Measurements from ENCODE around the gene DPEP3.

Gene DPEP3

DNA sequence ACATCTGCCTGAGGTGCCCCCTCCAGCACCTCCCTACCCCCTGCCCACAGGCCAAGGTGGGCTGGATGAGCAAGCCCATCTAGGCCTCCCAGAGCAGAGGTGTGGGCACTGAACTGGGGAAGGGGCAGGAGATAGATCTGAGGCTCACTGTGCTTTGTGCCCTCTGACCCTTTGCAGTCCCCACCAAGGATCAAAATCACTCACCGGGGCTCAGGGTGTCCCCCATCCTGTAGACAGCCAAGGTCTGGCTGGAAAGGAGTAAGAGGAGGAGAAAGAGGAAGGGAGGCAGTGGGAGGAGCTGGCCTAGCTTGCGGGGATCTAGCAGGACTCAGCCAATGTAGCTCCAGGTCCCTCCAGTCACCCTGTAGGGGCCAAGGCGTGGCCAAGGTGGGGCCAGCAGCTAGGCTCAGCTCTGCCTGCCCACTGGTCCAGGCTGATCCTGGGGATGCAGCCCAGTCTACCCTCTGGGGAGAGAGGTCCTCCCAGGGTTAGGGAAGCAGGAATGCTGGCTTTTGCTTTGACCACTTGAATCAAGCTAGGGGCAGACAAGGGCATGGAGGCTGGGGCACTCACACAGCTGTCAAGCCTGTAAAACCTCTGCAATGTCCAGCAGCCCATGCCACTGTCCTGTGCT lies 13.6 kb downstream of the DPEP3 start:
- FAIRE-seq, result peak; percentile 90

GRCh38 chr16:67965668-67966548 lies 14.4 kb downstream of the DPEP3 start:
- FAIRE-seq, result no peak

DNA sequence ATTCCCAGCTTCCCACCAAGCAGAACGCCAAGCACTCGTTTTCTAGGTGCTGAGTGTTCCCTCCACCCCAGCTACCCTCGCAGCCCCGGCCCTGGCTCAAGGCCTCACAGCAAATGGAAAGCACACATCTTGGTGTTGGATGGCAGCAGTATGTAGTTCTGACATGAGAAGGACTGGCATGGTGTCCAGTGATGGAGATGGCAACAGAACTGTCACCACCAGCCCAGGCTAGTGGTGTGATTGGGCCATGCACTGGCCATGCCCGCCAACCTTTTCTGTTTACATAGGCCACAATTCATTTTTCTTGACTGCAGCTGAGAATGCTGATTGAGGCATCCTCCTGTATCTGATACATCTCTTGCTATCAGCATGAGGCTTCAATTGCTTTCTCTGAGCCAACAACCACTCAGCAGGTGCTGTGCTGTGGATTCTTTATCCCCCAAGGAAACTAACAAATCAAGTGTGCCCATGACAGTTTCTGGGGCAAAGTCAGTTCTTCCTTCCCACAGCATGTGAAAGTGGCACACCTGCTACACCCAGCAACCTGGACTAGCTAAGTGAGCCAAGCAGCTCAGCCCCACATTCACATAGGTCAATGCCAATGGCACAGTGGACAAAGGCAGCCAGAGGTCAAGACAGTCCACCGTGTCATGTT lies 15.7 kb downstream of the DPEP3 start:
- no peak for FAIRE-seq

GRCh38 chr16:67963662-67964321 lies 16.5 kb downstream of the DPEP3 start:
- no peak for FAIRE-seq

DNA sequence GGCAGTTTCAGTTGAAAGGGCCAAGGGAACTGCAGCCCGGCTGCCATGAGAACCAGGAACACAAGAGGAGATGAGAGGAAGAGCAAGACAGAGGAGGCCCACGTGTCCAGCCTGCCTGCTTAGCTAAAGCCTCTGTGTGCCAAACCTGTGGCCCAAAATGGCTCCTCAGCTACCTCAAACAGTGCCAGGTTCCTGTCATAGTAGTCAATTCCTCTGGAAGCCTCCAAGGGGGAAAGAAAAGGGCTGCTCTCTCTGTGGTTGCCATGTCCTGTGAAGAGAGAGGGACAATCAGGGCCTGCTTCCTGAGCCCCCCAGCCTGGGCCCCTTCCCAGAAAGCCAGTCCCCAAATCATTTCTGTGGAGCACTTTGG lies 17.0 kb downstream of the DPEP3 start:
- no peak for FAIRE-seq

DNA sequence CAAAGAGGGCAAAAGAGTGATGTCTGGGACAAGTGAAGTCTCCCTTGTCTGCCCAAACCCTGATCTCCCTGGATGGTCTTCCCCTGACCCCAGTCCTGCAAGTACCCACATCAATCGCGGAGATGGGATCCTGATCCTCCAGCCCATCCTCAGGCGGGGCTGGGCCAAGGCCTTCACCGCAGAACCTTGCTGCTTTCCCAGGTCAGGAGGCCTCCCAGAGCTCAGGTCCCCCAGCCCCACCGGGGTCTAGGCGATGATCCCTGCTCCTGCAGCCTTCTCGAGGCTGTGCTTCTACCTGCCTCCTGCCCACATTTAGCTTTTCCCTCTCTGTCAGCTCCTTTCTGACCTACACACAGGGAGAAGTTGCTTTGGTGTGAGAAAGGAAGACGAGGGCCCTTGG lies 18.2 kb downstream of the DPEP3 start:
- FAIRE-seq, result no peak

- no peak for FAIRE-seq
Observed at GRCh38 chr16:67961551-67961957, 18.7 kb downstream of the DPEP3 start.

- FAIRE-seq, result no peak
Observed at GRCh38 chr16:67959536-67960329, 20.6 kb downstream of the DPEP3 start.

- no peak for FAIRE-seq
Observed at GRCh38 chr16:67957622-67958021, 22.7 kb downstream of the DPEP3 start.

DNA sequence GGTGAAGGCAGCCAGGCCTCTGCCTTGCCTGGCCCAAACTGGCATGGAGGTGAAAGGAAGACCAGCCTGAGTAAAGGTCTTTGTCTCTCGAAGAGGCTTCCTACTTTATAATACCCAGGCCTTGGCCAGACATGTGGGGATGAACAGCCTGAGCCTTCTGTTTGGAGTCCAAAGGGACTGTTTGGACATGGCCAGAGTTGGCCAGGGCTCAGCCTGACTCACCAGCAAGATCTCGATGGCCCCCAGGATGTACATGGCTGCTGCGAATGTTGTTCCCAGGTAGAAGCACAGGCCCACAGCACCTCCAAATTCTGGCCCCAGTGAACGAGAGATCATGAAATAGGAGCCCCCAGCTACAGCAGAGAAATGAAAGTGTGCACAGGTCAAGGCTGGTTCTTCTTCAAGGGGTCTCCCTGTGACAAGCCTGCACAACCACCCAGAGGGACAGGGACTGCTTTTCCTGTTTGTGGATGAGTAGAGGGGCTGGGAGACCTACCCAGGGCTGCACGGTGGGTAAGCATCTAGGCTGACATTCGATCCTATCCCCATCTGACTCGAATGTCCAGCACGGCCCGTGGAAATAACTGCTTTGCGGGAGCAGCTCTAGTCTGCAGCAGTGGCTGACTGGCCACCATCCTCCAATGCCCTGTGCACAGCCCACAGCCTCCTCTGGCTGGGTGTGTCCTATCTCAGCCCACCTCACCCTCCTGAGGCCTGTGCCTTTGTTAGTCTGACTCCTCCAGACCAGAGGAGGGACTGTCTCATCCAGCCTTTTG lies 25.7 kb downstream of the DPEP3 start:
- no peak for FAIRE-seq

DNA sequence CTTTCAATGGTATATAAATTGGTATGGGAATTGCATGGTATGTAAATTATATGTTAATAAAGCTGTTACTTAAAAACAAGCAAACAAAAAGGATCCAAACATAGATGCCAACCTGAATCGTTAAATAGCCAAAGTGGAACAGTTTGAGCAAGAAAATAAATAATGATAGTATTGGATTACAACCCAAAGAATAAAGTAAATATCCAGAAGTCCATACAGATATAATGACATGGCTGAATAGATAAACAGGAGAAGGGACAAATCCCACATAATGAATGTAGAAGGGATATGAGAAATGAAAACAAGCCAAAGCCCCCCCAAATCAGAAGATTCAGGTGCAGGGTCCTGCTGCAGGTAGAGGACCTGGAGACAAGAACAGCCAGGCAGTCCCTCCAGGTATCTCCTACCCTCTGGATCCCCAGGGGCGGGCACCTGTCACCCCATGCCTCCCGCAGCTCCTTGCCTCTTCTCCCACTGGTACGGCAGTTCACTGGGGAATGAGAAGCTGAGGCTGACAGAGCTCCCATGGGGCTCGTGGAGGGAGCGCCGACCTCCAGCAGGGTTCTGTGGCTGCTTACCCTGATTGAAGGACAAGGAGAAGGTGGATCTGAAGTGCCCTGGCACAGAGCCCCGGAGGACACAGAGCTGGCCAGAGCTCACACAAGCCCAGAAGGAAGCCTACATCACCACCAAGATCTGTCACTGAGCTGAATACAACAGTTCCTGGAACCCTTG lies 26.5 kb downstream of the DPEP3 start:
- no peak for FAIRE-seq

DNA sequence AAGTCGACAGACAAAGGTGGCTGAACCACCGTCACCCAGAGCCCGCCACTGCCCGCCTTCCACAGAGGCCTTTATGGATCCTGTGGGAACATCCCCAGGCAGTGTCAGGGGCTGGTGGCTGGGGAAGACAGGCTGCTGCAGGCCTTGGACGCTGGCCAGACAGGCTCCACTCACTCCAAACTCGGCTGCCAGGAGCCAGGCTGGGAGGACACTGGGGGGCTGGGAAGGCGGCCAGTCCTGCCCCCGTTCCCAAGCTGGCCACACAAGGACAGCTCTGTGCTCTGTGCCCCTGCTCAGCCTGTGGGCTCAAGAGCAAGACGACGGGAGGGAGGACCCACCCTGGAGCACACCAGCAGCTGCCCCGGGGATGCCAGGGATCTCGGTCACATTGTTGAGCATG lies 28.8 kb downstream of the DPEP3 start:
- FAIRE-seq, result no peak

- FAIRE-seq, result no peak
Observed at GRCh38 chr16:67950335-67950843, 29.9 kb downstream of the DPEP3 start.

- FAIRE-seq, result no peak
Observed at GRCh38 chr16:67949645-67950044, 30.7 kb downstream of the DPEP3 start.

DNA sequence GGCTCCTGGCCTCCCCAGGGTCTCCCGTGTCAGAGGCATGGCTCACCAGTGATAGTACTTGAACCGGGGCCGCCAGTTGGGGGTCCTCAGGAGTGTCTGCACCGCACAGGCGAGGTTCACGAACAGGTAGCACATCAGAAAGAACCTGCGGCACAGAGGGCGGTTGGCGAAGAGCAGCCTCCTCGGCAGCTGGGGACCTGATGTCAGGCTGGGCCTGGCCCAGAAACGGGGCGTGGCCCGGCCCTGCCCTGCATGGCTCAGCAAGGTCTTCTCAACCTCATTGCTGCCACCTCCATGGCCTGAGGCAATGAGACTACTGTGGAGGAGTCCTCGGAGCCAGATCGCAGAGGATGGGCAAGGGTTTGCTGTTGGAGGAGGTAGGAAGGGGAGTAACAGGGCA lies 32.3 kb downstream of the DPEP3 start:
- FAIRE-seq, result no peak

- FAIRE-seq, result no peak
Observed at GRCh38 chr16:67946966-67947558, 33.2 kb downstream of the DPEP3 start.

DNA sequence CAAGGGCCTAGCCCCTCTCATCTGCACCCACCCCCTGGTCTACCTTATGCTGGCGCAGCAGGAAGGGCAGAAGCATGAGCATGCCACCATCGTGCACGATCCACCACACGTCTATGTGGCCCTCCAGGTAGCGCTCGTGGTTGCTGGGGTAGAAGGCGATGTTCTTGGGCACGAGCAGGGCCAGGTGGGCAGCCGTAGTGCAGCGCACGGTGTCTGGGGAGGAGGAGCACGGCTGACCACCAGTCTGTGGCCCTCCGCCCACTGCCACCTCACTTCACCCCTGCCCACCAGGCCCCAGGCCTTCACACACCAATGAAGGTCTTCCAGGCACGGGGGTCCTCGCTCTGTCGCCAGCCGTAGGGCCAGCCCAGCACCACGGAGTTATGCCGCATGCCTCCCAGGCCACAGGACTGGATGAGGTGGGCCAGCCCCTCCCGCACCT lies 34.1 kb downstream of the DPEP3 start:
- FAIRE-seq, result no peak

GRCh38 chr16:67945392-67945933 lies 34.8 kb downstream of the DPEP3 start:
- no peak for FAIRE-seq

GRCh38 chr16:67944690-67945391 lies 35.5 kb downstream of the DPEP3 start:
- no peak for FAIRE-seq
